Mammary epithelial cell (primary cell): ENCODE data around the gene USP48.

ENCODE experiments used
- CTCF ChIP-seq, 2 donors: IDR thresholded peaks in 1 of 2; conservative IDR thresholded peaks in 1 of 2; 2 replicates each; pipeline ENCODE4 v1.5.1; 2011 to 2012; ENCODE audit warnings: inconsistent platforms in 2 of 2, low read length in 2 of 2, mild to moderate bottlenecking in 2 of 2, control low read depth in 1 of 2, low read depth in 1 of 2; ENCODE audit not compliant: insufficient read depth in 1 of 2; ENCODE audit errors: extremely low read depth in 1 of 2
- EZH2 ChIP-seq: IDR thresholded peaks from 2 replicates; pipeline ENCODE4 v1.6.1; 2012; ENCODE audit warnings: low read length, inconsistent platforms, borderline replicate concordance

- TF ChIP-seq CTCF (conservative IDR thresholded peaks at IDR 0.05 in 1 of 2, IDR thresholded peaks at IDR 0.05 in 1 of 2; ENCODE audit: extremely low read depth in 1 of 2, insufficient read depth in 1 of 2, low read depth in 1 of 2, low read length in 2 of 2), result no peak
- TF ChIP-seq EZH2, result no peak
Observed at GRCh38 chr1:21633992-21634805, 148.8 kb downstream of the USP48 start.
